SK-N-SH (cell line): ENCODE measurements around the gene C11orf98. TPM values are rescaled to one million over a fixed set of nuclear protein-coding genes. Genes with fewer than 3 reads are reported as not detected.

ENCODE experiments used
- CTCF ChIA-PET: fragments of 300-600, 350-600 bp; formaldehyde crosslinking; extraction: SDS; loops from one replicate; lab custom pipeline; 2021; lab: Yijun Ruan, JAX
- POLR2A ChIA-PET: fragments of 350-600 bp; sonication (Branson Sonifier 250); formaldehyde crosslinking; extraction: SDS; loops from one replicate; lab custom pipeline; 2020; ENCODE audit warnings: antibody characterized with exemption, inconsistent platforms; lab: Yijun Ruan, JAX
- DNase-seq: peaks from one replicate; pipeline ENCODE4 v3.0.0; 2012
- H2AFZ ChIP-seq: fragments of 200-600 bp; sonication (generic); 2 replicates; pipeline ENCODE4 v1.8.1; 2016; ENCODE audit warnings: antibody characterized with exemption, mild to moderate bottlenecking, low read depth
- H3F3A ChIP-seq: fragments of 200-600 bp; sonication (generic); replicated peaks from 2 replicates; pipeline ENCODE3; 2016; ENCODE audit warnings: antibody characterized with exemption, mild to moderate bottlenecking; ENCODE audit not compliant: insufficient read depth
- H3K27ac ChIP-seq, 2 experiments: fragments of 200-500 bp in 1 of 2; fragments of 200-600 bp in 1 of 2; sonication (Bioruptor generic) in 1 of 2; sonication (generic), shearing (Covaris generic) in 1 of 2; 2 replicates each; pipeline versions ENCODE4 v1.5.1 to v1.6.1; 2014 to 2016; ENCODE audit warnings: low read depth in 2 of 2, inconsistent platforms in 1 of 2, low read length in 1 of 2, mild to moderate bottlenecking in 1 of 2, mixed read lengths in 1 of 2
- H3K27me3 ChIP-seq: fragments of 200-600 bp; sonication (generic), shearing (Covaris generic); 2 replicates; pipeline ENCODE4 v1.6.1; 2016; ENCODE audit warnings: mixed run types; ENCODE audit not compliant: insufficient read depth
- H3K36me3 ChIP-seq, 2 experiments: fragments of 200-500 bp in 1 of 2; fragments of 200-600 bp in 1 of 2; sonication (Bioruptor generic) in 1 of 2; sonication (generic) in 1 of 2; replicated peaks in 1 of 2; 2 replicates each; pipeline versions ENCODE3 to v1.5.1; 2014 to 2016; ENCODE audit warnings: low read length in 1 of 2, mild to moderate bottlenecking in 1 of 2; ENCODE audit not compliant: insufficient read depth in 2 of 2, control insufficient read depth in 1 of 2
- H3K4me1 ChIP-seq, 2 experiments: fragments of 200-500 bp in 1 of 2; fragments of 200-600 bp in 1 of 2; sonication (Bioruptor generic) in 1 of 2; sonication (generic), shearing (Covaris generic) in 1 of 2; 2 replicates each; pipeline versions ENCODE4 v1.5.1 to v1.6.1; 2014 to 2016; ENCODE audit warnings: low read depth in 1 of 2, low read length in 1 of 2, mixed run types in 1 of 2; ENCODE audit not compliant: insufficient read depth in 2 of 2, control insufficient read depth in 1 of 2
- H3K4me2 ChIP-seq: fragments of 200-600 bp; sonication (generic), shearing (Covaris generic); 2 replicates; pipeline ENCODE4 v1.6.1; 2017; ENCODE audit warnings: mixed run types
- H3K4me3 ChIP-seq, 2 experiments: fragments of 200-500 bp in 1 of 2; fragments of 200-600 bp in 1 of 2; sonication (Bioruptor generic) in 1 of 2; sonication (generic), shearing (Covaris generic) in 1 of 2; 2 replicates each; pipeline versions ENCODE4 v1.5.1 to v1.8.1; 2014 to 2016; ENCODE audit warnings: low read depth in 2 of 2, inconsistent platforms in 1 of 2, low read length in 1 of 2, mild to moderate bottlenecking in 1 of 2, mixed read lengths in 1 of 2, moderate library complexity in 1 of 2
- H3K79me2 ChIP-seq: fragments of 200-600 bp; sonication (generic); 2 replicates; pipeline ENCODE4 v1.8.1; 2017; ENCODE audit warnings: mild to moderate bottlenecking; ENCODE audit not compliant: insufficient read depth
- H3K9ac ChIP-seq: fragments of 200-600 bp; sonication (generic); 2 replicates; pipeline ENCODE4 v1.6.1; 2017; ENCODE audit warnings: mixed run types
- H3K9me2 ChIP-seq: fragments of 200-600 bp; sonication (generic); 2 replicates; pipeline ENCODE4 v1.6.1; 2017; ENCODE audit warnings: mixed run types
- H3K9me3 ChIP-seq: fragments of 200-600 bp; sonication (generic); 2 replicates; pipeline ENCODE4 v1.6.1; 2017; ENCODE audit warnings: mixed run types, mild to moderate bottlenecking, moderate library complexity
- H4K20me1 ChIP-seq: fragments of 200-600 bp; sonication (generic); 2 replicates; pipeline ENCODE4 v1.6.1; 2017; ENCODE audit warnings: mild to moderate bottlenecking, mixed run types; ENCODE audit not compliant: insufficient read depth
- CHD2 ChIP-seq: fragments of 150-350 bp; IDR thresholded peaks from 2 replicates; pipeline ENCODE4 v1.6.1; 2018; ENCODE audit warnings: low read length; ENCODE audit not compliant: partially characterized antibody
- ELF1 ChIP-seq: IDR thresholded peaks from 2 replicates; pipeline ENCODE4 v1.4.0; 2012
- FOSL2 ChIP-seq: IDR thresholded peaks from 2 replicates; pipeline ENCODE4 v1.4.0; 2012; ENCODE audit warnings: low read depth, mild to moderate bottlenecking, moderate library complexity, borderline replicate concordance
- FOXJ3 ChIP-seq: sonication (generic); formaldehyde crosslinking; IDR thresholded peaks from 2 replicates; pipeline ENCODE4 v1.5.1; 2020; ENCODE audit warnings: mild to moderate bottlenecking, missing genetic modification reagents
- FOXM1 ChIP-seq: IDR thresholded peaks from 2 replicates; pipeline ENCODE4 v1.4.0; 2012; ENCODE audit warnings: low read depth, mild to moderate bottlenecking
- GABPA ChIP-seq: IDR thresholded peaks from 2 replicates; pipeline ENCODE4 v1.4.0; 2012; ENCODE audit warnings: low read depth, mild to moderate bottlenecking
- GATA2 ChIP-seq: sonication (generic); formaldehyde crosslinking; IDR thresholded peaks from 2 replicates; pipeline ENCODE4 v1.5.0; 2020; ENCODE audit warnings: mild to moderate bottlenecking, missing genetic modification reagents
- IRF3 ChIP-seq: fragments of 150-350 bp; IDR thresholded peaks from 2 replicates; pipeline ENCODE4 v1.6.1; 2016; ENCODE audit warnings: mild to moderate bottlenecking, low read depth, low read length
- MAX ChIP-seq: IDR thresholded peaks from 2 replicates; pipeline ENCODE4 v1.4.0; 2012; ENCODE audit warnings: low read depth
- MXI1 ChIP-seq: IDR thresholded peaks from 2 replicates; pipeline ENCODE4 v1.6.1; 2012; ENCODE audit warnings: mild to moderate bottlenecking, low read depth, low read length, improper control_type of control experiment
- NRF1 ChIP-seq: IDR thresholded peaks from 2 replicates; pipeline ENCODE4 v1.6.1; 2012; ENCODE audit warnings: low read depth, mild to moderate bottlenecking, low read length
- POLR2AphosphoS5 ChIP-seq: IDR thresholded peaks from 2 replicates; pipeline ENCODE4 v1.6.1; 2012; ENCODE audit warnings: low read depth, low read length
- REST ChIP-seq: IDR thresholded peaks from 2 replicates; pipeline ENCODE4 v1.6.1; 2012; ENCODE audit warnings: mild to moderate bottlenecking, low read depth, low read length, moderate library complexity
- SIN3A ChIP-seq: IDR thresholded peaks from 2 replicates; pipeline ENCODE4 v1.6.1; 2012; ENCODE audit warnings: low read depth, mild to moderate bottlenecking, low read length, moderate library complexity, borderline replicate concordance
- SMC3 ChIP-seq: IDR thresholded peaks from 2 replicates; pipeline ENCODE4 v1.6.1; 2012; ENCODE audit warnings: low read depth, low read length, improper control_type of control experiment
- TCF12 ChIP-seq: IDR thresholded peaks from 2 replicates; pipeline ENCODE4 v1.4.0; 2012
- USF1 ChIP-seq: IDR thresholded peaks from 2 replicates; pipeline ENCODE4 v1.4.0; 2012; ENCODE audit warnings: low read depth, borderline replicate concordance
- WGBS: methylation state at CpG from one replicate; pipeline ENCODE4 v1.1.6; 2017; ENCODE audit warnings: low lambda C conversion rate; 5-methylcytosine and 5-hydroxymethylcytosine counted together
- polyA plus RNA-seq, 3 experiments: library from polyadenylated mRNA; depleted of rRNA; stranded (reverse); fragments of >200 nt; gene quantifications; 2 replicates each; pipeline ENCODE4 v1.2.3, GENCODE V29; 2012

Gene C11orf98
- polyA plus RNA-seq, 1 of the 3 experiments (the other 2 are of a cell fraction) = 126 TPM

GRCh38 chr11:62669420-62670161 is 4.6 kb upstream of the C11orf98 start:
- Histone ChIP-seq H3K27ac (peak overlapping the region; percentile 28 to 80; a peak in 2 of 4 replicates), H3K9me2 (no peaks in the 10 kb centered on the region), H3K36me3 (peaks cover 12 to 20% of the 10 kb centered on the region in 2 experiments), H2AFZ (no peak overlapping the region), H3F3A (peaks cover 43% of the 10 kb centered on the region), H3K4me1 (peaks cover 25 to 29% of the 10 kb centered on the region in 2 experiments; a peak in 3 of 4 replicates), H3K9me3 (no peaks in the 10 kb centered on the region), H3K27me3 (no peaks in the 10 kb centered on the region), H3K4me2 (no peak overlapping the region)
- ChIA-PET CTCF (interaction anchor here (1.5 to 1.9 kb wide), 3 partner anchors 11 to 25 kb away, joined by 3 to 8 read pairs (median 4); no protein-coding TSS in a partner anchor), POLR2A (no interaction called here)
- DNase-seq = no peak
- WGBS = 76% methylated on average over 4 of the region's 4 CpGs
- TF ChIP-seq USF1 (no peak), SMC3 (no peak)
- TF ChIP-seq, all 33 proteins: peak for 0
- Histone ChIP-seq H3K4me3 (no peak overlapping the region), H3K9ac (no peak overlapping the region), H3K79me2 (peaks cover 76% of the 10 kb centered on the region), H4K20me1 (no peaks in the 10 kb centered on the region)

- Histone ChIP-seq H3K79me2 (peaks cover 74% of the 10 kb centered on the region), H3K9me3 (no peaks in the 10 kb centered on the region), H2AFZ (no peak overlapping the region), H3F3A (peaks cover 38% of the 10 kb centered on the region), H3K27me3 (no peaks in the 10 kb centered on the region), H3K4me2 (peak overlapping the region; percentile 96), H3K36me3 (peaks cover 20 to 24% of the 10 kb centered on the region in 2 experiments), H3K4me3 (no peak overlapping the region), H3K9ac (no peak overlapping the region), H4K20me1 (no peaks in the 10 kb centered on the region), H3K4me1 (peaks cover 16 to 22% of the 10 kb centered on the region in 2 experiments; a peak in 3 of 4 replicates), H3K9me2 (no peaks in the 10 kb centered on the region), H3K27ac (peak overlapping the region in 1 of 2 experiments; percentile 92; a peak in 2 of 4 replicates)
- 89% methylated on average over 2 of the region's 2 CpGs for WGBS
- CTCF ChIA-PET = interaction anchor here (0.8 to 1.8 kb wide), 5 partner anchors 13 to 119 kb away, joined by 3 to 6 read pairs (median 4); partner anchors contain the start of genes BSCL2, GNG3 and INTS5
- TF ChIP-seq TCF12 = no peak
- no peak for TF ChIP-seq FOSL2
- TF ChIP-seq MXI1 = no peak
- TF ChIP-seq USF1 = no peak
- no peak; the same call in 1 of the 2 replicates for TF ChIP-seq POLR2AphosphoS5
- no peak for TF ChIP-seq FOXJ3 (CRISPR knock-in tag)
- no peak for TF ChIP-seq GABPA
- TF ChIP-seq SIN3A = no peak
- no peak for TF ChIP-seq GATA2 (CRISPR knock-in tag)
- TF ChIP-seq FOXM1 = no peak
- TF ChIP-seq MAX = no peak
- no peak for TF ChIP-seq REST
- no peak for TF ChIP-seq CHD2
- TF ChIP-seq NRF1 = no peak
- TF ChIP-seq IRF3 = no peak
- TF ChIP-seq ELF1 = no peak
- DNase-seq = no peak
- POLR2A ChIA-PET = interaction anchor here (0.6 to 3.4 kb wide), 5 partner anchors 19 to 174 kb away, joined by 3 to 17 read pairs (median 3); partner anchors contain the start of genes EEF1G, HNRNPUL2 and TTC9C
These were observed 2.5 kb upstream of the C11orf98 start for GRCh38 chr11:62667460-62667859.
